SK-N-MC (cell line): ENCODE results near the gene EAF1.
"Not testable (repeated sequence)": the region's sequence is repeated elsewhere in the genome, so short reads cannot be mapped to it uniquely, and the experiment has no call there.

ENCODE experiments used
- DNase-seq: peaks from one replicate; pipeline ENCODE4 v3.0.0-alpha.2; 2011; ENCODE audit warnings: low read depth, low spot score
- H3K27ac ChIP-seq: fragments of 200-600 bp; sonication (generic); 2 replicates; pipeline ENCODE4 v1.5.1; 2016; ENCODE audit warnings: mixed run types
- H3K36me3 ChIP-seq: fragments of 200-600 bp; sonication (generic); 2 replicates; pipeline ENCODE4 v1.6.1; 2017; ENCODE audit warnings: antibody characterized with exemption, low read length, mixed read lengths; ENCODE audit not compliant: insufficient read depth
- H3K4me3 ChIP-seq: fragments of 200-600 bp; sonication (generic); 2 replicates; pipeline ENCODE4 v1.5.1; 2016
- H3K9ac ChIP-seq: fragments of 200-600 bp; sonication (generic); 2 replicates; pipeline ENCODE4 v1.8.0; 2017; ENCODE audit warnings: mixed run types, mixed read lengths; ENCODE audit not compliant: insufficient read length
- H3K9me3 ChIP-seq: fragments of 200-600 bp; sonication (generic); 2 replicates; pipeline ENCODE4 v1.6.1; 2017; ENCODE audit warnings: low read depth, mild to moderate bottlenecking, antibody characterized with exemption, low read length, moderate library complexity, mixed read lengths
- EZH2 ChIP-seq: fragments of 200-600 bp; sonication (generic); IDR thresholded peaks from one replicate; pipeline ENCODE4 v1.6.1; 2017; ENCODE audit warnings: antibody characterized with exemption
- FOXP2 ChIP-seq: optimal IDR thresholded peaks from 2 replicates; pipeline ENCODE3; 2011; ENCODE audit warnings: mild to moderate bottlenecking, moderate library complexity; ENCODE audit not compliant: insufficient read depth; ENCODE audit errors: extremely low read length, control extremely low read depth
- POLR2AphosphoS5 ChIP-seq: IDR thresholded peaks from 2 replicates; pipeline ENCODE4 v1.6.1; 2012; ENCODE audit warnings: mild to moderate bottlenecking, low read depth, low read length, borderline replicate concordance

Gene EAF1

GRCh38 chr3:15427182-15427880, at the start of gene EAF1, which contains the start of gene METTL6:
EAF1 (plus strand) TSS chr3:15427598; CDS start chr3:15427780, 182 bp downstream.
METTL6 (minus strand) TSS chr3:15427544; CDS start chr3:15426511, 1,033 bp downstream.
- Histone ChIP-seq H3K9me3 (no peaks in the 10 kb centered on the region), H3K27ac (no peak within 1 kb of the TSS), H3K9ac (peak within 1 kb of the TSS; percentile 86), H3K36me3 (peaks cover 6% of the 10 kb centered on the region; the same call in 1 of the 2 replicates), H3K4me3 (peak within 1 kb of the TSS; percentile 87)
- TF ChIP-seq FOXP2 = no peak
- peak; percentile 84 for TF ChIP-seq POLR2AphosphoS5
- DNase-seq = no peak

DNA sequence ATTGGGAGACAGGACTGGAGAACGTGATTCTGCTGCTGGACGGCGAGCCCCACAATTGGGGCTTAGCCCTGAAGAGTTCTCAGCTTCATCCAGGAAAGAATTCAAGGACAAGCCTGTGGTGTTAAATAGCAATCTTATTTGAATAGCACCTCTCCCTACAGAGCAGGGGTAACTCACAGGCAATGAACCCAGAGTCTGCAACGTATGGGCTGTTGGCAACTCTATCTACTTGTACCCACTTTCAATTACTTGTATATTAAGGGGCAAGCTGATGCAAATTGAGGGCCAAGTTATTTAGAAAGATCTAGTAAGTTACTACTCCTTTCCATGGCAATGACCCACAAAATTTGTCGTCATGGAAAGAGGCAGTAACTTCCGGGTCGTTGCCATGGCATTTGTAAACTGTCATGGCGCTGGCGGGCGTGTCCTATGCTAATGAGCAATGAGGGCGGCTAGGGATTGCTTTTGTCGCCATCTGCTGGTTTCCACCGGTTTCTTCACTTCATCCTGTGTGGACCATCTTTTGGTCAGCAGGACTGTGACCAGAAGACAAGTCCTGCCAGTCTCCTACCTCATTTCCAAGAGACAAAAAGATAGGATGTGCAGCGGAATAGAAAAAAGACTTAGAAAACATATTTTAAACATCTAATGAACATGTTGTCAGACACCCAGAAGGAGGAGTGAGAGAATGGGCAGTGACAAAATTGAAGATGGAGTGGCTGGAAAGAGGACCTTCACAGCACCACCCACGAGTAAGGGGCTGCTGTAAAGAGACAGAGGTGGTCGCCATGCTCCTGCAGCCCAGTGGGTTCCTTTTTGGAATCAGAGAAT, 49.2 kb upstream of the EAF1 start:
- Histone ChIP-seq H3K4me3 (no peak overlapping the region), H3K9ac (no peak overlapping the region)
- DNase-seq = peak; percentile 37

DNA sequence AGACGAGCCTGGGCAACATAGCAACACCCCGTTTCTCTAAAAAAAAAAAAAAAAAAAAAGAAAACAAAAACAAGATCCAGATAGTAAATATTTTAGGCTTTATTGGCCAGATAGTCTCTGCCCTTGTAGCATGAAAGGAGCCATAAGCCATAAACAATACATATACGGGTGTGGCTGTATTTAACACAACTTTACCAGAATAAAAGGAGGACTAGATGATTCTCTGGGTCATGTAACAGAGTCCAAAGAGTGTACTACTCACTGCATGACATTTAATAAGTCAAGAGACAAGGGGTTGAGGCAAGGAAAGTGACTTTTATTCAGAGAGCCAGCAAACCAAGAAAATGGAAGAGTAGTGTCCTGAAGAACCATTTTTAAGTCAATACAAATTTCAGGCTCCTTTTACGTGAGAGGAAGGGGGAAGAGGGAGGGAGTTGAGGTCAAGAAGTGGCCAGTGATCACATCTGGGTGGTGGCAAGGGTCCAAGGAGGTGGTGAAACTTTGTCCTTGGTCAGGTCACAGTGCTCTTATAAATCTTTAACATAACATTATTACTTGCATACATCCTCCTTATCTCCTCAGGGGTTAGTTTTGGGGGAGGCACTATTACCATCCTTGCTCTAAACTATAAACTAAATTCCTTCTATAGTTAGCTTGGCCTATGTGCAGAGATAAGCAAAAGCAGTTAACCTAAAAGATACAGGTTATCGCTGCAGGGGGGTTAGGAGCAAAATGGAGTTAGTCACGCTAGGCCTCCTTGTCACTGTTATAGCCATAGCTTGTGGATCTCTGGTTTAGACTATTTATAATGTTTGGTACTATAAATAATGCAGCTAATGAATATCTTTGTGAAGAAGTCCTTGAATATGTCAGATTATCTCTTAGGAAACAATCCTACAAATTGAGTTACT, 46.2 kb upstream of the EAF1 start:
- no peak for TF ChIP-seq EZH2
- TF ChIP-seq FOXP2 = no peak
- TF ChIP-seq POLR2AphosphoS5 = no peak
- H3K9me3 ChIP-seq = no peaks in the 10 kb centered on the region
- H3K27ac ChIP-seq = no peak overlapping the region
- no peak for DNase-seq
- H3K9ac ChIP-seq = no peak overlapping the region
- H3K4me3 ChIP-seq = no peak overlapping the region
- H3K36me3 ChIP-seq = no peaks in the 10 kb centered on the region

More for the DNA sequence above, 49.2 kb upstream of the EAF1 start:
- no peak for TF ChIP-seq EZH2
- TF ChIP-seq FOXP2 = no peak
- no peak for TF ChIP-seq POLR2AphosphoS5
- no peak overlapping the region for H3K27ac ChIP-seq
- H3K36me3 ChIP-seq = no peaks in the 10 kb centered on the region
- H3K9me3 ChIP-seq = no peaks in the 10 kb centered on the region

DNA sequence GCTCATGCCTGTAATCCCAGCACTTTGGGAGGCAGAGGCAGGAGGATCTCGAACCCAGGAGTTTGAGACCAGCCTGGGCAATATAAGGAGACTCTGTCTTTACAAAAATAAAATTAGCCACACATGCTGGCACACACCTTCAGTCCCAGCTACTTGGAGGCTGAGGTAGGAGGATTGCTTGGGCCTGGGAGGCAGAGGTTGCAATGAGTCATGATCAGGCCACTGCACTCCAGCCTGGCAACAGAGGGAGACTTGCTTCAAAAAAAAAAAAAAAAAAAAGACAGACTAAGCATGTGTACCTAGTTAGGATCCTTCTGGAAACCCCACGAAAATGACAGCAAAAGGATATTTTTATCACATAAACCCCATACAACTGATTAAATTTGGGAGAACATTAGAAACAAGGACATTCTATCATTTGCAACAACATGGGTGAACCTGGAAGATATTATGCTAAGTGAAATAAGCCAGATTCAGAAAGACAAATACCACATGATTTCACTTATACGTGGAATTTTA, 44.9 kb upstream of the EAF1 start:
- Histone ChIP-seq H3K9me3 (no peaks in the 10 kb centered on the region), H3K9ac (no peak overlapping the region), H3K27ac (no peak overlapping the region), H3K4me3 (no peak overlapping the region), H3K36me3 (no peaks in the 10 kb centered on the region)
- TF ChIP-seq FOXP2 = no peak
- no peak for TF ChIP-seq POLR2AphosphoS5
- no peak for TF ChIP-seq EZH2
- no peak for DNase-seq

DNA sequence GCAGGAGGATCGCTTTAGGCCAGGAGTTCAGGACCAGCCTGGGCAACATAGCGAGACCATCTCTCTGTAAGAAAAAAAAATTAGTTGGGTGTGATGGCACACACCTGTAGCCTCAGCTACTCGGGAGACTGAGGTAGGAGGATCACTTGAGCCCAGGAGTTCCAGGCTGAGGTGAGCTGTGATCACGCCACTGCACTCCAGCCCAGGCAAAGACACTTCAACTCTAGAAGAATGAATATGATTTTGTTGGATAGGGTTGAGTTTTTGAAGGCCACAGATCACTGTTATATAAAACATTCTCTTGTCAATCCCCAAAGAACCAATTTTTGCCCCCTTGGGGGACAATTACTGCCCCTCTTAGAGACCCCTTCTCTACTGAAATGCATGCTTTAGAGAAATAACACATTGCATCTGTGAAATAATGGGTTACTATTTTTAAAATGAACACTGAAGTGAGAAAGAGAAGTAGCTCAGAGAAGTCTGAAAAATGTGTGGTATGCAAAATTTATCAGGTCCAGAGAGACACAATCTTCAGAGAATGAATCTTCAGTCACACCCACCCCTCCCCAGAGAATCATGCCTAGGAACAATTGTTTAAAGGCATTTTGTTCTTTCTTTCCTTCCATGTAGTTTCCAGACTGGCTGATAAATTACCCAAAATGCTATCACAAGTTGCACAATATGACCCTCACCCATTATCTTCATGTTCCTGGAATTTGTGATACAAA, 42.7 kb upstream of the EAF1 start:
- TF ChIP-seq POLR2AphosphoS5 = no peak
- no peak for TF ChIP-seq EZH2
- TF ChIP-seq FOXP2 = no peak
- Histone ChIP-seq H3K9me3 (no peaks in the 10 kb centered on the region), H3K36me3 (no peaks in the 10 kb centered on the region), H3K4me3 (no peak overlapping the region), H3K27ac (no peak overlapping the region), H3K9ac (no peak overlapping the region)
- DNase-seq = no peak

- H3K9me3 ChIP-seq, DNase-seq, H3K27ac ChIP-seq, H3K9ac ChIP-seq, H3K36me3 ChIP-seq, H3K4me3 ChIP-seq: not testable (repeated sequence)
These were observed 42.1 kb upstream of the EAF1 start for GRCh38 chr3:15385238-15385695.

DNA sequence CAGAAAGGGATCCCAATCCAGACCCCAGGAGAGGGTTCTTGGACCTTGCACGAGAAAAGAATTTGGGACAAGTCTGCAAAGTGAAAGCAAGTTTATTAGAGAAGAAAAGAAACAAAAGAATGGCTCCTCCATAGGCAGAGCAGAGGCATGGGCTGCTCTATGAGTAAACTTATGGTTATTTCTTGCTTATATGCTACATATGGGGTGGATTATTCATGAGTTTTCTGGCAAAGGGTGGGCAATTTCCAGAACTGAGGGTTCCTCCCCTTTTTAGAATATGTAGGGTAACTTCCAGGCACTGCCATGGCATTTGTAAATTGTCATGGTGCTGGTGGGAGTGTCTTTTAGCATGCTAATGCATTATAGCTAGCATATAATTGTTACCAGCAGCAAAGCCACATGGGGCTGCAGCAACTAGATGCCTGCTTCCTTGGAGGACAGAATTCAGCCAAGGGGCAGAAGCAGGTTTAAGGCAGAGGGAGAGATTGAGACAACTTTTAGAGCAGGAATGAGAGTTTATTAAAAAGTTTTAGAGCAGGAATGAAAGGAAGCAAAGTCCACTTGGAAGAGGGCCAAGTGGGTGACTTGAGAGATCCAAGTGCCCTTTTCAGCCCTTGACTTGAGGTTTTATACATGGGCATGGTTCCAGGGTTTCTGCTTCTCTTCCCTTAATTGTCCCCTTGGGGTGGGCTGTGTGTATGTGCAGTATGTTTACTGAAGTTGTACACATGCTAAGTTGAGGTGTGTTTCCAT, 41.3 kb upstream of the EAF1 start:
- no peak for TF ChIP-seq FOXP2
- no peak for TF ChIP-seq EZH2
- TF ChIP-seq POLR2AphosphoS5 = no peak
- Histone ChIP-seq H3K9ac (no peak overlapping the region), H3K27ac (no peak overlapping the region), H3K4me3 (no peak overlapping the region), H3K9me3 (no peaks in the 10 kb centered on the region), H3K36me3 (no peaks in the 10 kb centered on the region)
- no peak for DNase-seq

DNA sequence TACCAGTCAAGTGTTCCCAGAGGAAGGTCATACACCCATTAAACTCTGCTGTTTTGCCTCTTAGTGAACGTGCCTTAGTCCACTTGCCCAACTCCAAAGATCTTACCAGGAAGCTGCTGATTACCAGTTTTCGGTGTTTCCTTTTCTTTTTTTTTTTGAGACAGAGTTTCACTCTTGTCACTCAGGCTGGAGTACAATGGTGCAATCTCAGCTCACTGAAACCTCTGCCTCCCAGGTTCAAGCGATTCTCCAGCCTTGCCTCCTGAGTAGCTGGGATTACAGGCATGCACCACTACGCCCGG, 40.8 kb upstream of the EAF1 start:
- H3K9me3 ChIP-seq, H3K27ac ChIP-seq, H3K9ac ChIP-seq, DNase-seq, H3K36me3 ChIP-seq, H3K4me3 ChIP-seq: not testable (repeated sequence)
